DMS 273 (cell line): ENCODE results near the gene ZBTB32.
"Not testable (repeated sequence)": the region's sequence is repeated elsewhere in the genome, so short reads cannot be mapped to it uniquely, and the experiment has no call there.

Source experiments
- DNase-seq: peaks from one replicate; lab custom pipeline; 2025; ENCODE audit not compliant: unreplicated experiment; lab: John Stamatoyannopoulos, UW

ZBTB32 gene, protein sequence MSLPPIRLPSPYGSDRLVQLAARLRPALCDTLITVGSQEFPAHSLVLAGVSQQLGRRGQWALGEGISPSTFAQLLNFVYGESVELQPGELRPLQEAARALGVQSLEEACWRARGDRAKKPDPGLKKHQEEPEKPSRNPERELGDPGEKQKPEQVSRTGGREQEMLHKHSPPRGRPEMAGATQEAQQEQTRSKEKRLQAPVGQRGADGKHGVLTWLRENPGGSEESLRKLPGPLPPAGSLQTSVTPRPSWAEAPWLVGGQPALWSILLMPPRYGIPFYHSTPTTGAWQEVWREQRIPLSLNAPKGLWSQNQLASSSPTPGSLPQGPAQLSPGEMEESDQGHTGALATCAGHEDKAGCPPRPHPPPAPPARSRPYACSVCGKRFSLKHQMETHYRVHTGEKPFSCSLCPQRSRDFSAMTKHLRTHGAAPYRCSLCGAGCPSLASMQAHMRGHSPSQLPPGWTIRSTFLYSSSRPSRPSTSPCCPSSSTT

DNA sequence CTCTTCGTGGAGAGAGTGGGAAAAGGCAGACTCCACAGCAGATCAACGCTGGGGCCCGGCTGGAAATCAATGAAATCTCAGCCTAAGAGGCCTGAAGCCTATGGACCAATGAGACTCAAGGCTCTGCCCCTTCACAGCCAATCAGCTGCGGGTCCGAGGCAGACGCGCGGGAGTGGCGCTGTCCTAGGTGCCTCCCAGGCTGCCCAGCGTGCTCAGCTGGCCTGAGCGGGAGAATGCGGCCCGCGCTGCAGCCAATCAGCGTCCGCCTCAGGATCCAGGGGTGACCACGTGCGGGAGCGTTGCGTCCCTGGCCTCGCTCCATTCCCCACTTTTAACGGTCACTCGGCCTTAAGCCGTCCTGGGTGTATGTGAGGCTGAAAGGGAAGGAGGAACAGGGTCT lies at the start of gene ZBTB32:
TSS of gene ZBTB32 (plus strand) at position 341 of the 400 bp plus-strand sequence. CDS start 10,069 bp downstream, outside the sequence.
- DNase-seq = no peak

DNA sequence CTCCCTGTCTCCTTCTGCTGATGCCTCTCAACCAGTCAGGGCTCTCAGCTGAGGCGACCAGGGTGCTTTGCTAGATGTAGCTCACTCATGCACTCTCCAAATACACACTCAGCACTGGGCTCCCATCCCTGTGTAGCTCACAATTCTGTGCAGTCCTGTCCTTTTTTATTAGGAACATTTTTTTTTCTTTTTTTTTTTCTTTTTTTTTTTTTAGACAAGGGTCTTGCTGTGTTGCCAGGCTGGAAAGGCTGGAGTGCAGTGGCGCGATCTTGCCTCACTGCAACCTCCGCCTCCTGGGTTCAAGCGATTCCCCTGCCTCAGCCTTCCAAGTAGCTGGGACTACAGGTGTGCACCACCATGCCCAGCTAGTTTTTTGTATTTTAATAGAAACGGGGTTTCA lies 49.5 kb upstream of the ZBTB32 start:
- not testable (repeated sequence) for DNase-seq

DNA sequence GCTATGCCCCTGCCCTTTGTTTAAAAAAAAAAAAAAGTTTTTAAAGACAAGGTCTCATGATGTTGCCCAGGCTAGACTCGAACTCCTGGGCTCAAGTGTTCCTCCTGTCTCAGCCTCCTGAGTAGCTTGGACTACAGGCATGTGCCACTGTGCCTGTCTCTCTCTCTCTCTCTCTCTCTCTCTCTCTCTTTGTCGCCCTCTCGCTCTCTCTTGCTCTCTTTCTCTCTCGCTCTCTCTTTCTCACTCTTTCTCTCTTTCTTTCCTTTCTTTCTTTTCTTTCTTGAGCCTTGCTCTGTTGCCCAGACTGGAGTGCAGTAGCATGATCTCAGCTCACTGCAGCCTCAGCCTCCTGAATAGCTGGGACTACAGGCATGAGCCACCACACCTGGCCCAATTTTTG lies 48.8 kb upstream of the ZBTB32 start:
- no peak for DNase-seq

DNA sequence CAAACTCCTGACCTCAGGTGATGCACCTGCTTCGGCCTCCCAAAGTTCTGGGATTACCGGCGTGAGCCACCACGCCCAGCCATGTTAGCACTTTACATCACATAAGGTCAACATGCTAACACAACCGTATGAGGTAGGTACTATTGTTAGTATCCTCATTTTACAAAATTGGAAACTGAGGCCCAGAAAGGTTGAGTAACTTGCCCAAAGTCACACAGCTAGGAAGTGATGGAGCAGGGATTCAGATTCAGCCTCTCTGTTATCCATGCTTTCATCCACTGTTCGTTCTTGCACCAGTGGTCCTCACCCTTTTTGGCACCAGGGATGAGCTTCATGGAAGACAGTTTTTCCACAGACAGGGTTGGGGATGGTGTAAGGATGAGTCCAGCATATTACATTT lies 47.7 kb upstream of the ZBTB32 start:
- DNase-seq = no peak

DNA sequence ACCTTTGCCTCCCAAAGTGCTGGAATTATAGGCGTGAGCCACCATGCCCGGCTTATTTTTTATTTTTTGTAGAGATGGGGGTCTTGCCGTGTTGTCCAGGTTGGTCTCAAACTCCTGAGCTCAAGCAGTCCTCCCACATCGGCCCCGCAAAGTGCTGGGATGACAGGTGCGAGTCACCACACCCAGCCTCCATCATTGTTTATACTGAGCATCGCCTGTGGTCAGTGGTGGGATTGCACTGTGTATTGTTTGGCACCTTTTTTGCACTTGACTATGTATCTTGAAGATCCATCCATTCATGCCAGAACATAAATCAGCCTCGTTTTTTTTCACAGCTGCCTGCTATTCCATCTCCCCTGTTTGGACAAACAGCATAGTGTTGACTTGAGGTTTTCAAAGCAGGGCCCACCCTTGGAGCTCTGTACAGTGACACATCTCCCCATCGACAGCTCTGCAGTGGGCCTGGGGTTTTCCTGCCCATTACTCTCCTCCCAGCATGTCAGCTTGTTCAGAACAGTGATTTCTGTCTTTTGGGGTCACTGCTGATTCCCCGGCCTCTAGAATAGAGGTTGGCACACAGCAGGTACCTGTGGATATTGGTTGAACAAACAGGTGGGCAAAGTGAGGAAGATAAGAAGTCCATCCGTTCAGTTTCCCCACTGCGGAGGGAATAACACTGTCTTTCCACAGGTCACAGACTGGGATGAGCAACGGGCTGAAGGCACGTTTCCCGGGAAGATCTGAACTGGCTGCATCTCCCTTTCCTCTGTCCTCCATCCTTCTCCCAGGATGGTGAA lies 46.3 kb upstream of the ZBTB32 start:
- peak; percentile 20 for DNase-seq

DNA sequence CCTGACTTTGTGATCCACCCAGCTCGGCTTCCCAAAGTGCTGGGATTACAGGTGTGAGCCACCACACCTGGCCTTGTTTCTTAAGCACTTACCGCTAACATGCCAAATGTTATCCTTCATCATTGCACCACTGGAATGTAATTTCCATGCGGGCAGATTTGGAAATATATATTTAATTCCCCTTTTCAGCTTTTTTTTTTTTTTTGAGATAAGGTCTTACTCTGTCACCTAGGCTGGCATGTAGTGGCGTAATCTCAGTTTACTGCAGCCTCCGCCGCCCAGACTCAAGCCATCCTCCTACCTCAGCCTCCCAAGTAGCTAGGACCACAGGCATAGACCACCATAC lies 42.4 kb upstream of the ZBTB32 start:
- no peak for DNase-seq

DNA sequence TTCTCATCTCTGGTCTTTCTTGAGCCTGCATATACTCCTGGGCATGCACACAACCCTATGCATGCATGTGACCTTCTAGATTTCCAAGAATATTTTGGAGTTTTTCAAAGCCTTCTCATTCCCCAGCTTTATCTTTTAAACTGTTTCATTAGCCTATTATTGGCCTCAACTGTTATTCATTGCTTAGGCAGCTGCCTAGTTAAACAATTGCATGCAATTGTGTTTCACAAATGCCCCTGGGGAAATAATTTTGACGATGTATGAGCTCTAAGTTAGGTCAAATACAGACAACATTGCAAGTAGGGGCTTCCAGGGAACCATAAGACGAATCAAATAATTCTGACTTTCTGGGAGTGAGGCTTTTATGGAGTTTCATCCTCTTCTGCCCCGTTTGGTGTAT lies 40.4 kb upstream of the ZBTB32 start:
- DNase-seq = no peak

DNA sequence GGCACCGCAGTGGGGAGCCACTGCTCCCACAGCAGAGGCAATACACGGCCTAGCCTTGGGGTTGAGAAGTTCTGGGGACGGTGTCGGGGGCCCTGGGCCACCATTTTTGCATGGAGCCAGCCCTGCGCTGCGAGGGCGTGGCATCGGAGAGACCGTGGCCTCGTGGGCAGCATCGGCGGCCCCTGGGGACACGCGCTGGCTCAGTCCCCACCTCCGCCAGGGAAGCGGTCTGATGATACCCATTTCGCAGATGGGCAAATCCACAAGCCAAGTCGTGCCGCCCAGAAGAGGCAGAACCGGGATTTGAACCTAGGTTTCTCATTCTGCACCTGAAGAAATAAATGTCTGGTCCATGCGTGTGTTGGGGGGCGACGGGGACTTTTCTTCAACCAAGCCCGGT lies 39.2 kb upstream of the ZBTB32 start:
- DNase-seq = no peak

DNA sequence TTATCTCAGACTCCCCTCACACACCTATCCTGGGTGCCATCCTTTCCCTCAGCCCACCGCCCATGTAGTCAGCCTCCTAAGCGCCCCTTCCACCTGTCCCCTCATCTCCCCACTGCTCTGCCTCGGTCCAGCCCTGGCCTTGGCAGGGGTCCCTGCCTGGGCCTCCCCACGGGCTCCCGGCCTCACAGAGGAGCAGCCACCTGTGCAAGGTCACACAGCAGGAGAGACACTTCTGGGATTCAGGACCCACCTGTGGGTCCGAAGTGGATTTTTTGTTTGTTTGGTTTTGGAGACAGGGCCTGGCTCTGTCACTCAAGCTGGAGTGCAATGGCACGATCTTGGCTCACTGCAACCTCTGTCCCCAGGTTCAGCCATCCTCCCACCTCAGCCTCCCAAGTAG lies 38.8 kb upstream of the ZBTB32 start:
- no peak for DNase-seq

DNA sequence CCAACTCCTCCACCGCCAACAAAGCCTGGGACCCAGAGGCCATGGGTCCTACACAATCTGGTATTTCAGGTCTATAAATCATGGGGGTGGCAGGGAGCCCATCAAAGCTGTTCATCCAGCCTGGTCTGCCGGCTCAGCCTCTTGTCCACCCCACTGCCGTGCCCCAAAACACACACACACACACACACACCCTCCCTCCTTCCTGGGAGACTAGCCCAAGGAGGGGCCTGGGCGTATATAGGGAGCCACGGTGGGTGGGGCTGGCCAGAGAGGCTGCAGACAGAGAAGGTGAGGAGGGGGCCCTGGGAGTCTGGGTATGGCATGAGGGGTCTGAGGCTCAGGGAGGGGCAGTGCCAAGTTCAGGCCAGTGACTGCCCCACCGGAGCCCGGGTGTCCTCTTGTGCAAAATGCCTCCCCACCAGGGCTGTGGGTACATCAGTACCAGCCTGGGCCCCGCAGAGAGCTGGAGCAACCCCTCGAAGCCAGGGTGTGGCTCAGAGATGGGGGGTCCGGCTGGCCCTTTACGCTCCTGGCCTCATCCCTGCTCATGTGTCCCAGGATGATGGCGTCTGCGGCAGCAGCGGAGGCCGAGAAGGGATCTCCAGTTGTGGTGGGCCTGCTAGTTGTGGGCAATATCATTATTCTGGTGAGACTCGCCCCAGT lies 38.0 kb upstream of the ZBTB32 start, which contains the start of gene UPK1A:
TSS of gene UPK1A (plus strand) at position 267 of the 663 bp plus-strand sequence. CDS start at position 563, 296 bp downstream.
- no peak for DNase-seq

DNA sequence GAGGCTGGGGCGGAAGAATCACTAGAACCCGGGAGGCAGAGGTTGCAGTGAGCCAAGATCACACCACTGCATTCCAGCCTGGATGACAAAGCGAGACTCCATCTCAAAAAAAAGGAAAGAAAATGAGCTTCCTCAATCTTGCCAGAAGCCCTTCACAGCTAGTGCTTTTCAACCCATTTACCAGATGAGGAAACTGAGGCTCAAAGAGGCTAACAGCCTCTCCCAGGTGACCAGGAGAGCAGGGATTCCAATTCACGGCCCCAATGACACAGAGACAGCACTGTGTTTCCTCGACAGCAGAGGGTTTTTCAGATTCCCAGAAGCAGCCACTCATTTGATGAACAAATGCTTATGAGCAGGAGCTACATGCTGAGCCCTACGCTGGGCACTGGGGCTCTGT lies 34.8 kb upstream of the ZBTB32 start:
- DNase-seq = no peak

DNA sequence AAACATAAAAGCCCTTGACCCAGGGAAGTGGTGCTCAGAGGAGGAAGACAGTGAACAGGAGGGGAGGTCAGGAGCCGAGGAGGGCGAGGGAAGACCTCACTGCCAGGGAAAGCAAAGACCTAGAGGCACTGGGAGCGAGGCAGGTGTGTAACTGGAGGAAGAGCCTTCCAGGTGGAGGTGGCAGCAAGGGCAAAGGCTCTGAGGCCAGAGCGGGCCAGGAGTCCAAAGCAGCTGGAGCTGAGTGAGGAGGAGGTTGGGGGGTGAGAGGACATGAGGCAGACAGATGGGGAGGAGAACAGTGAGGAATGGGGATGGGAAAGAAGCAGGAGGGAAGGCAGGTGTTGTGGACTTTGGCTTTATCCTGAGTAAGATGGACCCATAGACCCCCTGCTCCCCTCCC lies 34.4 kb upstream of the ZBTB32 start:
- peak; percentile 40 for DNase-seq

DNA sequence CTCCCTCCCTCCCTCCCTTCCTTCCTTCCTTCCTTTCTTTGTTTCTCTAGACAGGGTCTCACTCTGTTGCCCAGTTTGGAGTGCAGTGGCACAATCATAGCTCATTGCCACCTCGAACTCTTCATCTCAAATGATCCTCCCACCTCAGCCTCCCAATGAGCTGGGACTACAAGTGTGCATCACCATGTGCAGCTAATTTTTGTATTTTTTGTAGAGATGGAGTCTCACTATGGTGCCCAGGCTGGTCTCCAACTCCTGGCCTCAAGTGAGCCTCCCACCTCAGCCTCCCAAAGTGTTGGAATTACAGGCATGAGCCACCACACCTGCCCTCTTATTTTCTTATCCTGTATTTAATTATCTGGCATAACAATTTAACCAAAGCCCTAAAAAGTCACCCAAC lies 33.7 kb upstream of the ZBTB32 start:
- DNase-seq = no peak

DNA sequence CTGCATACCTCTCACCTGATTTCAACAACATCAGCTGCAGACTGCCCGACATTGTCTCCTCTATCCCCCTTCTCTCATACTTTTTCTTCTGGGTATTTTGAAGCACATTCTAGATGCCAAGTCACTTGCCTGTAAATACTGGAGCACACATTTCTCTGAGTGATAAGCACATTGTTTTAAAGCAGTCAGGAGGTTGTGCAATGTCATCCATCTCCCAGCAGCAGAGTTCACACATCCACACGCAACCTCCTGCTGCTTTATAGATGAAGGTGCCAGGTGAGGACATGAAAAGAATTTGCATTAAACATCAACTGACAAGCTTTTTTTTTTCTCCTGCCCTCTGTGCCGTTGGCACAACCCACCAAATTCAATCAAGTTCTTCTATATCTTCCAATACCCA lies 32.5 kb upstream of the ZBTB32 start:
- DNase-seq = no peak

DNA sequence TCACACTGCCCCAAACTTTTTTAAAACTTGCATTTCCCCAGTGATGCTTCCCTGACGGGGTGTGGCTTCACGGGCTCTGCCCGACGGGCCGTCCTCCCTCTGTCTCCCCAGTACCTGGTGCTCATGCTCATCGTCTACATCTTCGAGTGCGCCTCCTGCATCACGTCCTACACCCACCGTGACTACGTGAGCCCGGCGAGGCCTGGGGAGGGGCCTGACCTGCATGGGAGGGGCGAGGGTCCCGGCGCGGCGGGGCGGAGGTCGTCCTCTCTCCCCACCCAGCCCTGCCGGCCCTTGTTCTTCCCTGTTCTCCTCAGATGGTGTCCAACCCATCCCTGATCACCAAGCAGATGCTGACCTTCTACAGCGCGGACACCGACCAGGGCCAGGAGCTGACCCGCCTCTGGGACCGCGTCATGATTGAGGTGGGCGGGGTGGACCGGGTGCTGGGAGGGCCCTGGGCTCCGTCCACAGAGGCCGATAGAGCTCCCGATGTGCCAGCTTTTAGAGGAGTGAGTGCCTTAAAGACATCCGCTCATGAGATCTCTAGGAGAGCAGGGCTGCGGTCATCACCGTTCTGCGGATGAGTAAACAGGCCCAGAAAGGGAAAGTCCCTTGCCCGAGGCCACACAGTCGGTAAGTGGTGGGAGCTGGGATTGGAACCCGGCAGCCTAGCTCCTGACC lies 31.1 kb upstream of the ZBTB32 start:
- DNase-seq = peak; percentile 57

DNA sequence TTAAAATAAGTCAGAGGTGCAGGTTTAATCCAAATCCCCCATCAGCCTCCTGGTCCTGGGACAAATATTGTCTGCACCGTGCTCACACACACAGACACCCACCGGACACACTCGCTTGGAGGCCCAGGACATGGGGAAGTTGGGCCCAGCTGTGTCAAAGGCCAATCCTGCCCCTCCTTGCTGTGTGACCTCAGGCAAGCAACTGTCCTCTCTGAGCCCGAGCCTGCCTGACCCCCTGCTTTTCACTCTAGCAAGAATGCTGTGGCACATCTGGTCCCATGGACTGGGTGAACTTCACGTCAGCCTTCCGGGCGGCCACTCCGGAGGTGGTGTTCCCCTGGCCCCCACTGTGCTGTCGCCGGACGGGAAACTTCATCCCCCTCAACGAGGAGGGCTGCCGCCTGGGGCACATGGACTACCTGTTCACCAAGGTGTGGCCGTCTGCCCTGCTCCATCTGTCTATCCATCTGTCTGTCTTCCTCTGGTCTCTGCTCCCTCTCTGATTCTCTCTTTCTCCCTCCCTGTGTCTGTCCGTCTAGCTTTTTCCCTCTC lies 28.7 kb upstream of the ZBTB32 start:
- no peak for DNase-seq

DNA sequence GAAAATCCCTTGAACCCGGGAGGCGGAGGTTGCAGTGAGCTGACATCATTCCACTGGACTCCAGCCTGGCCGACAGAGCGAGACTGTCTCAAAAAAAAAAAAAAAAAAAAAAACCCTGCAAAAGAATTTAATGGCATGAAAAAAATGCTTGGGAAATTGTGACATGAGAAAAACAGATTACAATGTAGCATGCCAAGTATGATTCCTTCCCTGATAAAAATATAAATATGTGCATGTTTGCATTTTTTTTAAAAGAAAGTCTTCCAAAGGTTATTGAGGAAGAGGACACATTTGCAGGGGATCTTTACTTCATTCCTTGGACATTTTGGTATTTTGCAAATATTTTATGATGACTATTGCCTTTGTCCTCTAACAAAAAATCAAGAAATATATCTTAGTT lies 14.5 kb upstream of the ZBTB32 start:
- no peak for DNase-seq

DNA sequence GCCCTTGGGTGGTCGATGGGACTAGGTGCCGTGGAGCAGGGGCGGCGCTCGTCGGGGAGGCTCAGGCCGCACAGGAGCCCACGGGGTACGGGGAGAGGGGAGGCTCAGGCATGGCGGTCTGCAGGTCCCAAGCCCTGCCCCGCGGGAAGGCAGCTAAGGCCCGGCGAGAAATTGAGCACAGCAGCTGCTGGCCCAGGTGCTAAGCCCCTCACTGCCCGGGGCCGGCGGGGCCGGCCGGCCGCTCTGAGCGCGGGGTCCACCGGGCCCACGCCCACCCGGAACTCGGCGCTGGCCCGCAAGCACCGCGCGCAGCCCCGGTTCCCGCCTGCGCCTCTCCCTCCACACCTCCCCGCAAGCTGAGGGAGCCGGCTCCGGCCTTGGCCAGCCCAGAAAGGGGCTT lies 13.3 kb upstream of the ZBTB32 start:
- DNase-seq = not testable (repeated sequence)

DNA sequence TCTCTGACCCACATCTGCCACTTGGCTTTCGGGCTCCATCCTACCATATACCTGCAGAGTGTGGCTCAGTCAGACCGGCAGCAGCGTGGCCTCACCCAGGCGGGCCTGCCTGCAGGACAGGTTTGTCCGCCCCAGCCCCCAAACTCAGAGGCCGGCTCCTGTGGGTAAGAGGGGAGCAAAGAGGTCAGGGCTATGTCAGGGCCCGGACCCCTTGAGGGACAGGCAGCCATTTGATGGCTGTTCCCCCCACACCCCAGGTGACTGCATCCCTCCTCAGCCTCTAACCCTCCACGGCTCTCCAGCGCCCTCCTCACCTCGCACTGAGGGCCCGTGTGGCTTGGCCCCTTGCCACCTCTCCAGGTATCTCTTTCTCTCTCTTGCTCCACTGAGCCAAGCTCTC lies 12.3 kb upstream of the ZBTB32 start:
- peak; percentile 23 for DNase-seq

DNA sequence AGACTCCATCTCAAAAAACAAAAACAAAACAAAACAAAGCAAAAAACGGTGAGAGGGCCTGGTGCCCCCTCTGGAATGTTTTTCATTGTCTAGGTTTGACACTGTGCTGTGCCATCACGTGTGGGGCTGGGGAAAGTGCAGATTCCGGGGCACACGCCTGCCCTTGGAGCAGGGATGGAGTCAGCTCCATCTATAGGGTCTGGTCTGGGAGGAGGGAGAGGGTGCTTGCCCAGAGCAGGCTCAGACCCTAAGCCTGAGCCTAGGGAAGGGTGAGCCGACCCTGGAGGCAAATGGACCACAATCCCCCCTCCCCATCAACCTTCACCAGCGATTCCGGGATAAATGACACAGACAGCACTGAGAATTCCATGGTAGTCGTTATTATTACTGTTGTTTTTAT lies 10.9 kb upstream of the ZBTB32 start:
- no peak for DNase-seq
